HepG2 (cell line): ENCODE data around the gene PXMP4. TPM values are rescaled to one million over a fixed set of nuclear protein-coding genes. Genes with fewer than 3 reads are reported as not detected.
A peak's percentile ranks its signal among the peaks of the same experiment; 100 is the strongest.

Source experiments
- CENPT ChIP-seq: sonication (generic); formaldehyde crosslinking; IDR thresholded peaks from 2 replicates; pipeline ENCODE4 v1.8.0; 2022; ENCODE audit warnings: low read depth, mild to moderate bottlenecking, moderate library complexity, missing genetic modification reagents
- FOXC1 ChIP-seq: sonication (generic); formaldehyde crosslinking; IDR thresholded peaks from 2 replicates; pipeline ENCODE4 v1.8.0; 2022; ENCODE audit warnings: mild to moderate bottlenecking, missing genetic modification reagents, borderline replicate concordance
- FOXJ3 ChIP-seq: sonication (generic); formaldehyde crosslinking; IDR thresholded peaks from 2 replicates; pipeline ENCODE4 v1.4.0; 2020; ENCODE audit warnings: missing genetic modification reagents, mild to moderate bottlenecking, borderline replicate concordance
- FUBP1 ChIP-seq: sonication (generic); formaldehyde crosslinking; IDR thresholded peaks from 2 replicates; pipeline ENCODE4 v1.5.1; 2020; ENCODE audit warnings: missing genetic modification reagents, mild to moderate bottlenecking, borderline replicate concordance
- IKZF4 ChIP-seq: sonication (generic); formaldehyde crosslinking; IDR thresholded peaks from 2 replicates; pipeline ENCODE4 v1.5.1; 2020; ENCODE audit warnings: borderline replicate concordance, mild to moderate bottlenecking, low read depth, missing genetic modification reagents; ENCODE audit errors: not compliant biosample characterization
- MBD4 ChIP-seq: IDR thresholded peaks from 2 replicates; pipeline ENCODE4 v1.6.1; 2012; ENCODE audit warnings: low read length, inconsistent platforms, borderline replicate concordance
- PHF21A ChIP-seq: sonication (generic); formaldehyde crosslinking; IDR thresholded peaks from 2 replicates; pipeline ENCODE4 v1.5.0; 2020; ENCODE audit warnings: mild to moderate bottlenecking, missing genetic modification reagents
- PRPF4 ChIP-seq: fragments of 200-400 bp; formaldehyde crosslinking; IDR thresholded peaks from 2 replicates; pipeline ENCODE4 v1.6.1; 2016; ENCODE audit warnings: low read length, low read depth; ENCODE audit not compliant: poor library complexity, severe bottlenecking
- SMAD1 ChIP-seq: sonication (generic); formaldehyde crosslinking; IDR thresholded peaks from 2 replicates; pipeline ENCODE4 v1.4.0; 2020; ENCODE audit warnings: missing genetic modification reagents, low read depth, mild to moderate bottlenecking, borderline replicate concordance
- ZFP37 ChIP-seq: sonication (generic); formaldehyde crosslinking; IDR thresholded peaks from 2 replicates; pipeline ENCODE4 v1.4.0; 2020; ENCODE audit warnings: missing genetic modification reagents, borderline replicate concordance
- ZNF143 ChIP-seq: sonication (generic); formaldehyde crosslinking; IDR thresholded peaks from 2 replicates; pipeline ENCODE4 v1.4.0; 2020; ENCODE audit warnings: missing genetic modification reagents
- ZNF350 ChIP-seq: sonication (generic); formaldehyde crosslinking; IDR thresholded peaks from 2 replicates; pipeline ENCODE4 v1.4.0; 2020; ENCODE audit warnings: mild to moderate bottlenecking, low read depth, missing genetic modification reagents, borderline replicate concordance
- ZNF484 ChIP-seq: sonication (generic); formaldehyde crosslinking; IDR thresholded peaks from 2 replicates; pipeline ENCODE4 v1.5.1; 2020; ENCODE audit warnings: mild to moderate bottlenecking, low read depth, missing genetic modification reagents, borderline replicate concordance
- ZNF557 ChIP-seq: sonication (generic); formaldehyde crosslinking; IDR thresholded peaks from 2 replicates; pipeline ENCODE4 v1.4.0; 2020; ENCODE audit warnings: missing genetic modification reagents
- ZNF747 ChIP-seq: sonication (generic); formaldehyde crosslinking; IDR thresholded peaks from 2 replicates; pipeline ENCODE4 v1.8.1; 2023; ENCODE audit warnings: missing genetic modification reagents, mild to moderate bottlenecking, borderline replicate concordance
- ZNF788 ChIP-seq: sonication (generic); formaldehyde crosslinking; IDR thresholded peaks from 2 replicates; pipeline ENCODE4 v1.5.0; 2020; ENCODE audit warnings: mild to moderate bottlenecking, missing genetic modification reagents, borderline replicate concordance
- ZNF816 ChIP-seq: sonication (generic); formaldehyde crosslinking; IDR thresholded peaks from 2 replicates; pipeline ENCODE4 v1.8.0; 2022; ENCODE audit warnings: missing genetic modification reagents, mild to moderate bottlenecking, borderline replicate concordance
- ZNF839 ChIP-seq: sonication (generic); formaldehyde crosslinking; IDR thresholded peaks from 2 replicates; pipeline ENCODE4 v1.4.0; 2020; ENCODE audit warnings: missing genetic modification reagents, mild to moderate bottlenecking, borderline replicate concordance
- ZSCAN20 ChIP-seq: sonication (generic); formaldehyde crosslinking; IDR thresholded peaks from 2 replicates; pipeline ENCODE4 v1.4.0; 2020; ENCODE audit warnings: missing genetic modification reagents, mild to moderate bottlenecking, borderline replicate concordance
- polyA plus RNA-seq, 8 experiments: library from polyadenylated mRNA; depleted of rRNA in 3 of 8; stranded (reverse) in 7 of 8; unstranded in 1 of 8; fragments of >200 nt; fragmentation: Illumina TruSeq in 4 of 8; extraction: Trizol in 4 of 8; gene quantifications; 2 replicates each; pipeline versions ENCODE4 v1.2.1 to v1.2.3, GENCODE V29; 2011 to 2016; ENCODE audit warnings: low read depth in 4 of 8, missing spikeins in 1 of 8, mixed read lengths in 1 of 8; ENCODE audit not compliant: insufficient read depth in 1 of 8
- total RNA-seq, 5 experiments: library from RNA; depleted of rRNA; stranded (reverse); fragments of >200 nt; fragmentation: Illumina TruSeq; extraction: Trizol; gene quantifications; 2 replicates each; pipeline ENCODE4 v1.2.3, GENCODE V29; 2016; ENCODE audit warnings: low read depth in 1 of 5
- TF ChIP-seq, protein P1 (sequence below): sonication (generic); formaldehyde crosslinking; IDR thresholded peaks from 2 replicates; pipeline ENCODE4 v1.5.1; 2020; ENCODE audit warnings: mild to moderate bottlenecking, missing genetic modification reagents
- TF ChIP-seq, protein P2 (sequence below): sonication (generic); formaldehyde crosslinking; IDR thresholded peaks from 2 replicates; pipeline ENCODE4 v1.5.0; 2020; ENCODE audit warnings: missing genetic modification reagents

The PXMP4 gene
- total and polyA plus RNA-seq, 2 of the 13 experiments (the other 11 are each of a cell fraction or from before 2014, with no cell fraction given), result not detected

DNA sequence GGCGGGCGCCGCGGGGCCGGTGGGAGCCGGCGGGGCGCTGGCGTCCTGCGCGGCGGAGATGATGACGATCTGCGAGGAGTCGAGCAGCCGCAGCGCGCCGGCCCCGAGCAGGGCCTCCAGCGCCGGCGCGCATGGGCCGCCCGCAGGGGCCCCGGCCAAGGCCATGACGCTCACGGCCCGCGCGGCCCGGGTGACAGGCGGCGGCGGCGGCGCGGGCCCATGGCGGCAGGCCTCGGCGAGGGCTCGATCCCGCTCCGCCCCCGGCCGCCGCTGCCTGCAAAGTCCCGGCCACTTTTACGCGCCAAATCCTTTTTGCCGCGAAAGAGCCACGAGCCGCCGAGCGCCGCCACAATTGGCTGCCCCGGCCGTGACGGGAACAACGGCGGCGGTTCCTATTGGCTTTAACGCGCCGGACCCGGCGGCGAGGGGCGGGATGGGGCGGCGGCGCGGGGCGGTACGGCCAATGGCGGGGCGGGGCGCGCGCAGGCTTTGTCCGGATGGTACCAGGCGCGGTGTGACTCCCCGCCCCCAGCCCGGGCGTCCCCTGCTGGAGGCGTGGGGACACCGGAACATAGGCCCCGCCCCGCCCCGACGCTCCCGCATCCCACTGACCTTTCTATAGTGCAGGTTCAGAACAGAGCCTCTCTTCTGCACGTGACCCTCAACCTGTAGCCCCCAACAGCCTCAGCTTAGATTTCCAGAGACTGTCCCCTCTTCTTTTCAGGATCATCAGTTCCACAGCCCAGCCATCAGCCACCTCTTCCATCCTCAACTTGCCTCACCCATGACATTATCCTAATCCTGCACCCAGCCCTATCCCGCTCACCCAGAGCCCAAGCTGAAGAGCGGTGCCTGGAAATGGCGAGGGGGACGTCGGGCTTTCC is 33.8 kb downstream of the PXMP4 start, which contains the start of gene E2F1 (continued):
- TF ChIP-seq ZNF484 (CRISPR knock-in tag) (no peak), FOXC1 (CRISPR knock-in tag) (0 out of 2 replicates have a peak, but pooled peaks have one; percentile 64), IKZF4 (CRISPR knock-in tag) (peak; percentile 29), ZNF143 (peak; percentile 23; the same call in 1 of the 2 replicates), FUBP1 (CRISPR knock-in tag) (no peak), FOXJ3 (CRISPR knock-in tag) (no peak; the same call in 1 of the 2 replicates), PHF21A (peak; percentile 80), ZSCAN20 (CRISPR knock-in tag) (peak; percentile 82; the same call in 1 of the 2 replicates), ZNF839 (CRISPR knock-in tag) (peak; percentile 12; the same call in 1 of the 2 replicates), ZNF350 (CRISPR knock-in tag) (peak; percentile 7; the same call in 1 of the 2 replicates), SMAD1 (CRISPR knock-in tag) (0 out of 2 replicates have a peak, but pooled peaks have one; percentile 36), MBD4 (no peak), PRPF4 (no peak), ZNF788 (CRISPR knock-in tag) (peak; percentile 89; the same call in 1 of the 2 replicates), CENPT (CRISPR knock-in tag) (no peak; the same call in 1 of the 2 replicates), ZNF557 (CRISPR knock-in tag) (peak; percentile 84; the same call in 1 of the 2 replicates), ZNF816 (CRISPR knock-in tag) (peak; percentile 95; the same call in 1 of the 2 replicates), ZNF747 (CRISPR knock-in tag) (peak; percentile 87; the same call in 1 of the 2 replicates), ZFP37 (CRISPR knock-in tag) (no peak)
- TF ChIP-seq, protein P1, sequence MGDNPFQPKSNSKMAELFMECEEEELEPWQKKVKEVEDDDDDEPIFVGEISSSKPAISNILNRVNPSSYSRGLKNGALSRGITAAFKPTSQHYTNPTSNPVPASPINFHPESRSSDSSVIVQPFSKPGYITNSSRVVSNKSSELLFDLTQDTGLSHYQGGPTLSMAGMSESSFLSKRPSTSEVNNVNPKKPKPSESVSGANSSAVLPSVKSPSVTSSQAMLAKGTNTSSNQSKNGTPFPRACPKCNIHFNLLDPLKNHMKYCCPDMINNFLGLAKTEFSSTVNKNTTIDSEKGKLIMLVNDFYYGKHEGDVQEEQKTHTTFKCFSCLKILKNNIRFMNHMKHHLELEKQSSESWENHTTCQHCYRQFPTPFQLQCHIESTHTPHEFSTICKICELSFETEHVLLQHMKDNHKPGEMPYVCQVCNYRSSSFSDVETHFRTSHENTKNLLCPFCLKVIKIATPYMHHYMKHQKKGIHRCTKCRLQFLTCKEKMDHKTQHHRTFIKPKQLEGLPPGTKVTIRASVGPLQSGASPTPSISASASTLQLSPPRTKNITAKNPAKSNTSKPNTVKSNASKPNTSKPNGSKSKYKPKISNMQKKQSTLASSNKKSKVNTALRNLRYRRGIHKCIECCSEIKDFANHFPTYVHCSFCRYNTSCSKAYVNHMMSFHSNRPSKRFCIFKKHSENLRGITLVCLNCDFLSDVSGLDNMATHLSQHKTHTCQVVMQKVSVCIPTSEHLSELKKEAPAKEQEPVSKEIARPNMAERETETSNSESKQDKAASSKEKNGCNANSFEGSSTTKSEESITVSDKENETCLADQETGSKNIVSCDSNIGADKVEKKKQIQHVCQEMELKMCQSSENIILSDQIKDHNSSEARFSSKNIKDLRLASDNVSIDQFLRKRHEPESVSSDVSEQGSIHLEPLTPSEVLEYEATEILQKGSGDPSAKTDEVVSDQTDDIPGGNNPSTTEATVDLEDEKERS (CRISPR knock-in tag), result peak; percentile 46; the same call in 1 of the 2 replicates
- TF ChIP-seq, protein P2, sequence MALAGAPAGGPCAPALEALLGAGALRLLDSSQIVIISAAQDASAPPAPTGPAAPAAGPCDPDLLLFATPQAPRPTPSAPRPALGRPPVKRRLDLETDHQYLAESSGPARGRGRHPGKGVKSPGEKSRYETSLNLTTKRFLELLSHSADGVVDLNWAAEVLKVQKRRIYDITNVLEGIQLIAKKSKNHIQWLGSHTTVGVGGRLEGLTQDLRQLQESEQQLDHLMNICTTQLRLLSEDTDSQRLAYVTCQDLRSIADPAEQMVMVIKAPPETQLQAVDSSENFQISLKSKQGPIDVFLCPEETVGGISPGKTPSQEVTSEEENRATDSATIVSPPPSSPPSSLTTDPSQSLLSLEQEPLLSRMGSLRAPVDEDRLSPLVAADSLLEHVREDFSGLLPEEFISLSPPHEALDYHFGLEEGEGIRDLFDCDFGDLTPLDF (CRISPR knock-in tag), result peak; percentile 99
